Measurements from ENCODE around the gene HAUS6.
"Not testable (repeated sequence)": the region's sequence is repeated elsewhere in the genome, so short reads cannot be mapped to it uniquely, and the experiment has no call there.

The HAUS6 gene

GRCh38 chr9:19030899-19031298 is 71.8 kb downstream of the HAUS6 start:
- DNase-seq, result no peak

- peak; percentile 27 to 54 for DNase-seq
Observed at GRCh38 chr9:19028835-19029451, 73.8 kb downstream of the HAUS6 start.

GRCh38 chr9:19027825-19028224 is 74.9 kb downstream of the HAUS6 start:
- no peak for DNase-seq

GRCh38 chr9:19026375-19026774 is 76.3 kb downstream of the HAUS6 start:
- DNase-seq, result no peak

GRCh38 chr9:19023078-19023477 is 79.6 kb downstream of the HAUS6 start:
- no peak for DNase-seq

GRCh38 chr9:19022206-19022605 is 80.5 kb downstream of the HAUS6 start:
- no peak for DNase-seq

GRCh38 chr9:19021649-19022048 is 81.1 kb downstream of the HAUS6 start:
- not testable (repeated sequence) for DNase-seq

GRCh38 chr9:19020886-19021455 is 81.7 kb downstream of the HAUS6 start:
- no peak for DNase-seq

GRCh38 chr9:19018201-19018600 is 84.5 kb downstream of the HAUS6 start:
- DNase-seq, result no peak

GRCh38 chr9:19009391-19009965 is 93.2 kb downstream of the HAUS6 start:
- DNase-seq, result no peak

All from SHP77 (cell line).